HFFc6 (cell line): Measurements from ENCODE around the gene PODXL2. TPM values are rescaled to one million over a fixed set of nuclear protein-coding genes. Genes with fewer than 3 reads are reported as not detected.

ENCODE experiments used
- DNase-seq: peaks from one replicate; pipeline ENCODE4 v3.0.0-alpha.2; 2018
- H3K27ac Mint-ChIP-seq: 2 replicates; pipeline ENCODE4 v1.8.0; 2020; ENCODE audit warnings: mild to moderate bottlenecking, mixed read lengths
- H3K27me3 Mint-ChIP-seq: 2 replicates; pipeline ENCODE4 v1.8.0; 2021; ENCODE audit warnings: mild to moderate bottlenecking, moderate library complexity, mixed read lengths; ENCODE audit not compliant: insufficient read depth
- H3K36me3 Mint-ChIP-seq: 2 replicates; pipeline ENCODE4 v1.8.0; 2021; ENCODE audit warnings: low read depth, mixed read lengths
- H3K4me1 Mint-ChIP-seq: 2 replicates; pipeline ENCODE4 v1.8.0; 2020; ENCODE audit warnings: low read depth, mixed read lengths
- H3K4me3 Mint-ChIP-seq: 2 replicates; pipeline ENCODE4 v1.8.0; 2020; ENCODE audit warnings: mild to moderate bottlenecking, moderate library complexity, mixed read lengths
- H3K9me3 Mint-ChIP-seq: 2 replicates; pipeline ENCODE4 v1.8.0; 2020; ENCODE audit warnings: mild to moderate bottlenecking, mixed read lengths
- total RNA-seq, 6 experiments: library from RNA; stranded (reverse); fragmentation: NEBNext Ultra II Directional; extraction: Animal tissue kit (Norgen Biotek cat#: 25700); gene quantifications; 2 replicates in 1 of 6; 3 replicates in 5 of 6; pipeline ENCODE4 v1.2.3, GENCODE V29; 2021
- TF ChIP-seq, protein P1 (sequence below): fragments of 200-600 bp; sonication (generic); IDR thresholded peaks from 2 replicates; pipeline ENCODE4 v1.5.0; 2021; ENCODE audit warnings: antibody characterized with exemption, mild to moderate bottlenecking

Gene PODXL2
- total RNA-seq, 6 experiments from 2014 or later: 0.09 TPM; not detected in 5

- TF ChIP-seq, protein P1, sequence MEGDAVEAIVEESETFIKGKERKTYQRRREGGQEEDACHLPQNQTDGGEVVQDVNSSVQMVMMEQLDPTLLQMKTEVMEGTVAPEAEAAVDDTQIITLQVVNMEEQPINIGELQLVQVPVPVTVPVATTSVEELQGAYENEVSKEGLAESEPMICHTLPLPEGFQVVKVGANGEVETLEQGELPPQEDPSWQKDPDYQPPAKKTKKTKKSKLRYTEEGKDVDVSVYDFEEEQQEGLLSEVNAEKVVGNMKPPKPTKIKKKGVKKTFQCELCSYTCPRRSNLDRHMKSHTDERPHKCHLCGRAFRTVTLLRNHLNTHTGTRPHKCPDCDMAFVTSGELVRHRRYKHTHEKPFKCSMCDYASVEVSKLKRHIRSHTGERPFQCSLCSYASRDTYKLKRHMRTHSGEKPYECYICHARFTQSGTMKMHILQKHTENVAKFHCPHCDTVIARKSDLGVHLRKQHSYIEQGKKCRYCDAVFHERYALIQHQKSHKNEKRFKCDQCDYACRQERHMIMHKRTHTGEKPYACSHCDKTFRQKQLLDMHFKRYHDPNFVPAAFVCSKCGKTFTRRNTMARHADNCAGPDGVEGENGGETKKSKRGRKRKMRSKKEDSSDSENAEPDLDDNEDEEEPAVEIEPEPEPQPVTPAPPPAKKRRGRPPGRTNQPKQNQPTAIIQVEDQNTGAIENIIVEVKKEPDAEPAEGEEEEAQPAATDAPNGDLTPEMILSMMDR: no peak
- Mint-ChIP-seq H3K4me1 (peaks cover 34% of the 10 kb centered on the region), H3K9me3 (no peaks in the 10 kb centered on the region), H3K27me3 (peaks cover 1% of the 10 kb centered on the region; the same call in 1 of the 2 replicates), H3K36me3 (no peaks in the 10 kb centered on the region), H3K27ac (no peak overlapping the region), H3K4me3 (no peak overlapping the region)
- DNase-seq: no peak
Observed at GRCh38 chr3:127656906-127657305, 27.9 kb downstream of the PODXL2 start.

DNA sequence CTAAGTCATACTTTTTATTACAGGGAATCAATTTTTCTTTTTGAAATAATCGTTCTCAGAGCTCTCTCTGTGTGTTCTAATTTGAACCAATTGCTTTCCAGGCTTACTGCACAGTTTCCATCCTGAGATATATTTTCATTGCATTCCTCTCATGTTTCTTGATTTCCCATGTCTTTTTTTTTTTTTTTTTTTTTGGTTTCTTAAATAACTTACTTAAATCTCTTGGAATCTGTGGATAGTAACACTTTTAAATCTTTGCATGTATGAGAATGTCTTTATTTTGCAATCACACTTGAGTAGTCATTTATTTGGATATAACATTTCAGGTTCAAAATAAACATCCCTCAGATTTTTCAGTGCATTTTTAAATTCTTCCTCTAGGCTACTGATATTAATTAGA, 29.2 kb downstream of the PODXL2 start:
- TF ChIP-seq, protein P1: no peak
- peaks cover 34% of the 10 kb centered on the region for H3K4me1 Mint-ChIP-seq
- no peaks in the 10 kb centered on the region for H3K9me3 Mint-ChIP-seq
- H3K27ac Mint-ChIP-seq: no peak overlapping the region
- DNase-seq: no peak
- no peak overlapping the region for H3K4me3 Mint-ChIP-seq
- peaks cover 2% of the 10 kb centered on the region; the same call in 1 of the 2 replicates for H3K27me3 Mint-ChIP-seq
- no peaks in the 10 kb centered on the region for H3K36me3 Mint-ChIP-seq

GRCh38 chr3:127660621-127661251, 31.8 kb downstream of the PODXL2 start:
- Mint-ChIP-seq H3K36me3 (no peaks in the 10 kb centered on the region), H3K9me3 (no peaks in the 10 kb centered on the region), H3K4me1 (peaks cover 27% of the 10 kb centered on the region), H3K4me3 (no peak overlapping the region), H3K27me3 (peaks cover 6% of the 10 kb centered on the region; the same call in 1 of the 2 replicates), H3K27ac (no peak overlapping the region)
- no peak for DNase-seq
- TF ChIP-seq, protein P1: no peak

GRCh38 chr3:127661600-127661999, 32.6 kb downstream of the PODXL2 start:
- Mint-ChIP-seq H3K9me3 (no peaks in the 10 kb centered on the region), H3K27ac (no peak overlapping the region), H3K4me1 (peaks cover 25% of the 10 kb centered on the region), H3K27me3 (peaks cover 6% of the 10 kb centered on the region; the same call in 1 of the 2 replicates), H3K4me3 (no peak overlapping the region), H3K36me3 (no peaks in the 10 kb centered on the region)
- TF ChIP-seq, protein P1: no peak
- no peak for DNase-seq

- no peak overlapping the region for H3K4me3 Mint-ChIP-seq
- TF ChIP-seq, protein P1: no peak
- no peak overlapping the region for H3K27ac Mint-ChIP-seq
- peaks cover 6% of the 10 kb centered on the region; the same call in 1 of the 2 replicates for H3K27me3 Mint-ChIP-seq
- no peak for DNase-seq
- H3K36me3 Mint-ChIP-seq: no peaks in the 10 kb centered on the region
- H3K9me3 Mint-ChIP-seq: no peaks in the 10 kb centered on the region
- H3K4me1 Mint-ChIP-seq: peaks cover 25% of the 10 kb centered on the region
Observed at GRCh38 chr3:127662001-127662469, 33.0 kb downstream of the PODXL2 start.
